Endothelial cell of umbilical vein (primary cell): ENCODE data around the gene CD109. TPM values are rescaled to one million over a fixed set of nuclear protein-coding genes. Genes with fewer than 3 reads are reported as not detected.

ENCODE experiments used
- BruUV-seq: library from RNA; stranded (reverse); fragments of 400-500 nt; replicated peaks from 2 replicates; lab custom pipeline; 2021; lab: Mats Ljungman, UMichigan
- CTCF ChIA-PET: fragments of 300-600, 350-600 bp; sonication (Branson Sonifier 250); formaldehyde crosslinking; loops from one replicate; lab custom pipeline; 2021; ENCODE audit warnings: antibody characterized with exemption, inconsistent platforms; lab: Charles Lee
- POLR2A ChIA-PET: fragments of 300-600, 350-600 bp; sonication (Branson Sonifier 250); formaldehyde crosslinking; loops from one replicate; lab custom pipeline; 2021; ENCODE audit warnings: antibody characterized with exemption, inconsistent platforms; lab: Charles Lee
- DNase-seq: peaks from one replicate; pipeline ENCODE4 v3.0.0-alpha.2; 2011; ENCODE audit warnings: low read depth, low spot score
- FAIRE-seq: peaks from 2 replicates; lab custom pipeline; 2011; peaks lifted over from hg19 to GRCh38; lab: Jason Lieb, UNC
- H2AFZ ChIP-seq: 2 replicates; pipeline ENCODE4 v1.6.0; 2012; ENCODE audit warnings: low read depth, low read length, control low read depth, inconsistent platforms
- H3K27ac ChIP-seq: 2 replicates; pipeline ENCODE4 v1.5.1; 2011; ENCODE audit warnings: low read depth, mild to moderate bottlenecking, control low read depth, low read length, moderate library complexity; ENCODE audit not compliant: insufficient read depth
- H3K27me3 ChIP-seq, 2 experiments: 2 replicates each; pipeline versions ENCODE4 v1.6.0 to v1.6.1; 2011; ENCODE audit warnings: low read length in 2 of 2, mixed read lengths in 1 of 2; ENCODE audit not compliant: control insufficient read depth in 2 of 2, insufficient read depth in 2 of 2
- H3K36me3 ChIP-seq, 2 experiments: 2 replicates in 1 of 2; 3 replicates in 1 of 2; pipeline ENCODE4 v1.5.1; 2011; ENCODE audit warnings: low read length in 2 of 2, mild to moderate bottlenecking in 1 of 2, moderate library complexity in 1 of 2; ENCODE audit not compliant: control insufficient read depth in 2 of 2, insufficient read depth in 2 of 2; ENCODE audit errors: extremely low read depth in 1 of 2
- H3K4me1 ChIP-seq: 3 replicates; pipeline ENCODE4 v1.5.1; 2011; ENCODE audit warnings: mild to moderate bottlenecking, low read length; ENCODE audit not compliant: control insufficient read depth, insufficient read depth; ENCODE audit errors: extremely low read depth
- H3K4me2 ChIP-seq: 2 replicates; pipeline ENCODE4 v1.6.1; 2011; ENCODE audit warnings: low read length, control low read depth, mixed read lengths; ENCODE audit not compliant: insufficient read depth
- H3K4me3 ChIP-seq, 3 experiments: fragments of 200-600 bp in 1 of 3; sonication (generic), shearing (Covaris generic) in 1 of 3; replicated peaks in 1 of 3; 2 replicates each; pipeline ENCODE4 v1.5.1; 2011 to 2016; ENCODE audit warnings: control low read depth in 3 of 3, low read length in 3 of 3, mild to moderate bottlenecking in 2 of 3, inconsistent platforms in 1 of 3, low read depth in 1 of 3, moderate library complexity in 1 of 3; ENCODE audit not compliant: insufficient read depth in 1 of 3
- H3K79me2 ChIP-seq: 2 replicates; pipeline ENCODE4 v1.6.0; 2012; ENCODE audit warnings: low read length, inconsistent platforms; ENCODE audit not compliant: control insufficient read depth, insufficient read depth
- H3K9ac ChIP-seq: replicated peaks from 2 replicates; pipeline ENCODE3; 2011; ENCODE audit warnings: low read length, control low read depth; ENCODE audit not compliant: insufficient read depth; ENCODE audit errors: extremely low read depth
- H3K9me1 ChIP-seq: replicated peaks from 3 replicates; pipeline ENCODE4 v1.6.0; 2011; ENCODE audit warnings: mild to moderate bottlenecking, low read length; ENCODE audit not compliant: control insufficient read depth, insufficient read depth; ENCODE audit errors: extremely low read depth
- H3K9me3 ChIP-seq: replicated peaks from 2 replicates; pipeline ENCODE4 v1.5.1; 2012; ENCODE audit warnings: low read length, inconsistent platforms; ENCODE audit not compliant: control insufficient read depth, insufficient read depth
- H4K20me1 ChIP-seq: replicated peaks from 2 replicates; pipeline ENCODE3; 2011; ENCODE audit warnings: mild to moderate bottlenecking, low read length; ENCODE audit not compliant: control insufficient read depth, insufficient read depth; ENCODE audit errors: extremely low read depth
- CTCF ChIP-seq, 2 donors: IDR thresholded peaks; 1 replicate in 1 of 2; 2 replicates in 1 of 2; pipeline ENCODE4 v1.5.1; 2011; ENCODE audit warnings: low read length in 2 of 2, mild to moderate bottlenecking in 2 of 2, moderate library complexity in 2 of 2, control low read depth in 1 of 2, inconsistent platforms in 1 of 2, low read depth in 1 of 2; ENCODE audit not compliant: insufficient read depth in 1 of 2; ENCODE audit errors: extremely low read depth in 1 of 2
- EZH2 ChIP-seq: IDR thresholded peaks from 2 replicates; pipeline ENCODE4 v1.6.1; 2012; ENCODE audit warnings: borderline replicate concordance, low read depth, mild to moderate bottlenecking, moderate library complexity, low read length, inconsistent platforms; ENCODE audit not compliant: severe bottlenecking
- FOS ChIP-seq: IDR thresholded peaks from 2 replicates; pipeline ENCODE4 v1.6.1; 2011; ENCODE audit warnings: mild to moderate bottlenecking, low read length, moderate library complexity, borderline replicate concordance; ENCODE audit not compliant: insufficient read depth
- GATA2 ChIP-seq: IDR thresholded peaks from 2 replicates; pipeline ENCODE4 v1.7.0; 2011; ENCODE audit warnings: low read depth, mild to moderate bottlenecking, moderate library complexity, mixed read lengths, low read length; ENCODE audit not compliant: insufficient read length, insufficient read depth
- JUN ChIP-seq: IDR thresholded peaks from 2 replicates; pipeline ENCODE4 v1.6.1; 2011; ENCODE audit warnings: borderline replicate concordance, low read depth; ENCODE audit not compliant: insufficient read length, insufficient read depth
- MAX ChIP-seq: IDR thresholded peaks from 2 replicates; pipeline ENCODE4 v1.6.1; 2011; ENCODE audit not compliant: insufficient read depth, insufficient read length
- MYC ChIP-seq: IDR thresholded peaks from one replicate; pipeline ENCODE4 v1.6.1; 2011; ENCODE audit warnings: mild to moderate bottlenecking, low read depth, low read length
- POLR2A ChIP-seq: IDR thresholded peaks from 2 replicates; pipeline ENCODE4 v1.6.1; 2012; ENCODE audit warnings: low read depth, mild to moderate bottlenecking, control low read depth, low read length
- POLR2AphosphoS5 ChIP-seq: IDR thresholded peaks from 2 replicates; pipeline ENCODE4 v1.6.1; 2012; ENCODE audit warnings: low read depth, mild to moderate bottlenecking, control low read depth, low read length, moderate library complexity; ENCODE audit not compliant: insufficient read depth
- dilution Hi-C: fragments of 300-500 bp; cut with MboI; formaldehyde crosslinking; loops from one replicate; pipeline ENCODE4 v1.15.0; 2019; ENCODE audit warnings: low sequenced_read_pairs; ENCODE audit not compliant: extremely low pct_ligation_motif_present
- intact Hi-C: fragments of 100-400 bp; cut with micrococcal nuclease; formaldehyde crosslinking; loops from one replicate; pipeline ENCODE4 v1.10.0; 2022
- polyA plus RNA-seq, 4 experiments: library from polyadenylated mRNA; depleted of rRNA in 3 of 4; stranded (reverse) in 3 of 4; unstranded in 1 of 4; fragments of >200 nt; gene quantifications; 2 replicates each; pipeline versions ENCODE4 v1.2.1 to v1.2.3, GENCODE V29; 2011 to 2012; ENCODE audit warnings: missing spikeins in 1 of 4
- total RNA-seq: library from RNA; stranded (reverse); gene quantifications from 2 replicates; pipeline ENCODE4 v1.2.3, GENCODE V29; 2021

Gene CD109
- total and polyA plus RNA-seq, 2 donors (not counting 3 experiments of a cell fraction or from before 2014, with no cell fraction given) = 33.9 to 107 TPM

GRCh38 chr6:73866305-73866704 lies 170.3 kb downstream of the CD109 start:
- H3K4me2 ChIP-seq = no peak overlapping the region
- no peak for TF ChIP-seq MAX
- no peak for TF ChIP-seq POLR2A
- no peak for TF ChIP-seq EZH2
- no peak for TF ChIP-seq MYC
- TF ChIP-seq JUN = no peak
- no peak for TF ChIP-seq CTCF (IDR thresholded peaks at IDR 0.05; ENCODE audit: extremely low read depth in 1 of 2, insufficient read depth in 1 of 2, low read depth in 1 of 2, low read length in 2 of 2)
- TF ChIP-seq GATA2 = no peak
- no peak for TF ChIP-seq FOS
- no peak for TF ChIP-seq POLR2AphosphoS5
- no peak overlapping the region for H3K9ac ChIP-seq
- POLR2A ChIA-PET = no interaction called here
- DNase-seq (no peak), FAIRE-seq (no peak)
- H3K9me1 ChIP-seq = no peaks in the 10 kb centered on the region
- no peak overlapping the region for H3K4me3 ChIP-seq
- H4K20me1 ChIP-seq = no peaks in the 10 kb centered on the region
- CTCF ChIA-PET = no interaction called here
- no peak overlapping the region for H2AFZ ChIP-seq
- H3K4me1 ChIP-seq = no peaks in the 10 kb centered on the region
- dilution Hi-C loops = no loop called here
- BruUV-seq = no TSS peak
- H3K27me3 ChIP-seq = no peaks in the 10 kb centered on the region
- intact Hi-C loops = no loop called here
- no peaks in the 10 kb centered on the region for H3K9me3 ChIP-seq
- H3K79me2 ChIP-seq = no peaks in the 10 kb centered on the region
- no peak overlapping the region for H3K27ac ChIP-seq
- H3K36me3 ChIP-seq = no peaks in the 10 kb centered on the region
